ENCODE data around the gene GGTA1. TPM values are rescaled to one million over a fixed set of nuclear protein-coding genes. Genes with fewer than 3 reads are reported as not detected.

Gene GGTA1
- total and polyA plus RNA-seq, 2 of the 8 experiments (the other 6 are each of a cell fraction or from before 2014, with no cell fraction given): not detected

- Histone ChIP-seq H4K5ac (ENCODE audit: insufficient read length, low read depth, low read length) (no peak overlapping the region), H2BK15ac (ENCODE audit: low read length) (no peak overlapping the region), H2AK5ac (ENCODE audit: low read depth, low read length) (no peak overlapping the region), H3K9me3 (ENCODE audit: insufficient read depth in 2 of 2, low read depth in 1 of 2, low read length in 1 of 2) (no peaks in the 10 kb centered on the region), H2AFZ (ENCODE audit: low read length) (no peak overlapping the region), H2BK120ac (replicated peaks; ENCODE audit: low read depth, low read length) (no peak overlapping the region), H4K20me1 (replicated peaks in 1 of 2; ENCODE audit: control insufficient read depth in 1 of 2, insufficient read depth in 2 of 2, low read length in 2 of 2) (no peaks in the 10 kb centered on the region), H3K4ac (replicated peaks; ENCODE audit: insufficient read length, low read depth, low read length) (no peak overlapping the region), H3K4me2 (ENCODE audit: insufficient read depth in 1 of 2, low read depth in 2 of 2, low read length in 2 of 2) (no peak overlapping the region), H4K91ac (replicated peaks; ENCODE audit: insufficient read length, low read length) (no peak overlapping the region), H3K27me3 (replicated peaks in 1 of 4; ENCODE audit: control insufficient read depth in 3 of 4, extremely low read depth in 1 of 4, insufficient read depth in 3 of 4, low read length in 3 of 4) (peaks cover 0 to 3% (median 0%) of the 10 kb centered on the region in 4 experiments; a peak in 2 of 7 replicates), H3K27ac (ENCODE audit: low read depth, low read length) (no peak overlapping the region), H3K4me1 (replicated peaks in 1 of 4; ENCODE audit: control insufficient read depth in 3 of 4, insufficient read depth in 4 of 4, low read length in 3 of 4) (peaks cover 0 to 12% (median 9%) of the 10 kb centered on the region in 4 experiments), H3K14ac (ENCODE audit: insufficient read length) (no peak overlapping the region), H2BK12ac (ENCODE audit: low read depth, low read length) (no peak overlapping the region), H3K4me3 (ENCODE audit: extremely low read depth in 1 of 4, insufficient read depth in 2 of 4, low read depth in 3 of 4, low read length in 4 of 4) (peak overlapping the region in 1 of 4 experiments; percentile 24; a peak in 1 of 8 replicates), H3K79me2 (ENCODE audit: control insufficient read depth in 1 of 2, insufficient read depth in 2 of 2, low read length in 2 of 2) (no peaks in the 10 kb centered on the region), H2BK20ac (ENCODE audit: low read length) (no peak overlapping the region), H3K18ac (ENCODE audit: extremely low read depth, low read length) (no peak overlapping the region), H2BK5ac (ENCODE audit: low read depth, low read length) (0 out of 2 replicates have a peak overlapping the region, but pooled peaks have one; percentile 28), H3K56ac (replicated peaks; ENCODE audit: insufficient read length, low read depth, low read length) (no peak overlapping the region), H3K9ac (replicated peaks in 1 of 4; ENCODE audit: extremely low read depth in 1 of 4, low read depth in 3 of 4, low read length in 3 of 4) (no peak overlapping the region), H4K8ac (ENCODE audit: extremely low read depth, insufficient read depth, low read length) (no peak overlapping the region), H3K23me2 (ENCODE audit: low read depth, low read length) (0 out of 2 replicates have a peak, but pooled peaks cover 3% of the 10 kb centered on the region), H3K79me1 (ENCODE audit: low read depth, low read length) (no peaks in the 10 kb centered on the region), H3K23ac (ENCODE audit: insufficient read length) (no peak overlapping the region), H3K36me3 (ENCODE audit: control insufficient read depth in 2 of 4, insufficient read depth in 4 of 4, low read length in 3 of 4) (no peaks in the 10 kb centered on the region)
- TF ChIP-seq SP1 (IDR thresholded peaks at IDR 0.05; ENCODE audit: low read depth, low read length) (no peak), EZH2 (IDR thresholded peaks at IDR 0.05; ENCODE audit: low read depth, low read length, severe bottlenecking) (no peak), RFX5 (IDR thresholded peaks at IDR 0.05; ENCODE audit: borderline replicate concordance, low read depth, low read length) (no peak), SIX5 (IDR thresholded peaks at IDR 0.05; ENCODE audit: low read depth, low read length) (no peak), CTBP2 (IDR thresholded peaks at IDR 0.05; ENCODE audit: borderline replicate concordance, insufficient read depth, insufficient read length, low read length) (no peak), ATF2 (IDR thresholded peaks at IDR 0.05; ENCODE audit: low read length) (no peak)
- POLR2A ChIA-PET (ENCODE audit: partially characterized antibody): no interaction called here
- FAIRE-seq (no peak), DNase-seq (ENCODE audit: low read depth in 1 of 2, low spot score in 2 of 2) (no peak)
- CTCF ChIA-PET (ENCODE audit: partially characterized antibody): interaction anchor here (1.6 kb wide), 1 partner anchor 90 kb away, joined by 3 read pairs; no protein-coding TSS in a partner anchor
Measured at GRCh38 chr9:121508415-121508814, 8.8 kb upstream of the GGTA1 start.

Measured in H1 (cell line).